ENCODE measurements around the gene UTP20. TPM values are rescaled to one million over a fixed set of nuclear protein-coding genes. Genes with fewer than 3 reads are reported as not detected.

Gene UTP20
- total RNA-seq, 1 experiment from 2014 or later: 13.6 TPM

DNA sequence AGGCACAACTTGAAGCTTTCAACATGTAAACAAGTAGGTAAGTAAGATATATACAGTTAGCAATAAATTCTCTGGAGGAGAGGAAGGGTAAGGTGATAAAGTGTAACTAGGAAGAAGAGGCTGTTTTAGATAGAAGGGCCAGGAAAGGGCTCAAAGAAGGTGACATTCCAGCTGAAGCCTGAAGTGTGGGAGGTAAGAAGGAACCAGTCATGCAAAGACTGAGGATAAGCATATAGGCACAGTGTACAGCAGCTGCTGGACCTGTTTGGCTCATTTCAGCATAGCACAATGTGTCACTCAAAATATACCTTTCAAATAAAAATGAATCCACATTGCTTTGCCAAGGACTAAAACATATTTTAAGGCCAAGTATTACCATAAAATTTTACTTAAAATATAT is 156.2 kb downstream of the UTP20 start:
- DNase-seq (ENCODE audit: low read depth): no peak

Other genes with a start within 250 kb of the UTP20 start
- gene SLC5A8, start 69.9 kb upstream of the UTP20 start, total RNA-seq (2014; rRNA removed; shearing (Covaris generic)): not detected in 2 replicates
- 49.9 and 69.8 TPM in 2 replicates for gene ARL1, start 127.7 kb downstream of the UTP20 start, total RNA-seq (2014; rRNA removed; shearing (Covaris generic))
- not detected in 2 replicates for gene SPIC, start 195.2 kb downstream of the UTP20 start, total RNA-seq (2014; rRNA removed; shearing (Covaris generic))